Colonic mucosa (tissue), 4 donors: ENCODE measurements around the gene SLC41A3. TPM values are rescaled to one million over a fixed set of nuclear protein-coding genes. Genes with fewer than 3 reads are reported as not detected.

Experiments
- DNase-seq: peaks from one replicate; pipeline ENCODE4 v3.0.0-alpha.2; 2020
- H3K27ac ChIP-seq: fragments of 200-600 bp; one replicate; pipeline ENCODE4 v1.8.0; 2021
- H3K27me3 ChIP-seq: fragments of 200-600 bp; one replicate; pipeline ENCODE4 v1.8.0; 2021
- H3K36me3 ChIP-seq: fragments of 200-600 bp; one replicate; pipeline ENCODE4 v1.8.0; 2021
- H3K4me1 ChIP-seq: fragments of 200-600 bp; one replicate; pipeline ENCODE4 v1.8.0; 2021; ENCODE audit warnings: mild to moderate bottlenecking
- H3K4me3 ChIP-seq: fragments of 200-600 bp; one replicate; pipeline ENCODE4 v1.8.0; 2021
- H3K9ac ChIP-seq, 2 donors: one replicate each; pipeline ENCODE4 v1.7.0; 2013; ENCODE audit warnings: control low read depth in 2 of 2, low read depth in 2 of 2, low read length in 2 of 2
- H3K9me3 ChIP-seq: fragments of 200-600 bp; one replicate; pipeline ENCODE4 v1.8.0; 2021
- CTCF ChIP-seq: fragments of 200-600 bp; IDR thresholded peaks from one replicate; pipeline ENCODE4 v1.8.0; 2022; ENCODE audit warnings: antibody characterized with exemption, mild to moderate bottlenecking
- intact Hi-C: fragments of 100-400 bp; cut with DNase I; formaldehyde crosslinking; loops from one replicate; pipeline ENCODE4 v1.14.1; 2022
- total RNA-seq, 2 donors: library from RNA; stranded (reverse); fragmentation: NEBNext Ultra II Directional in 1 of 2; extraction: Animal tissue kit (Norgen Biotek cat#: 25700) in 1 of 2; gene quantifications; one replicate each; pipeline ENCODE4 v1.2.1, GENCODE V29; 2021
- donor health status: healthy.
- donor health status: DM: no; HTN: no; CAD: no.
- donor health status: DM: no; HTN: no; CAD: no.

Gene SLC41A3
- total RNA-seq, 2 donors from 2014 or later = 27.6 to 33.1 TPM

DNA sequence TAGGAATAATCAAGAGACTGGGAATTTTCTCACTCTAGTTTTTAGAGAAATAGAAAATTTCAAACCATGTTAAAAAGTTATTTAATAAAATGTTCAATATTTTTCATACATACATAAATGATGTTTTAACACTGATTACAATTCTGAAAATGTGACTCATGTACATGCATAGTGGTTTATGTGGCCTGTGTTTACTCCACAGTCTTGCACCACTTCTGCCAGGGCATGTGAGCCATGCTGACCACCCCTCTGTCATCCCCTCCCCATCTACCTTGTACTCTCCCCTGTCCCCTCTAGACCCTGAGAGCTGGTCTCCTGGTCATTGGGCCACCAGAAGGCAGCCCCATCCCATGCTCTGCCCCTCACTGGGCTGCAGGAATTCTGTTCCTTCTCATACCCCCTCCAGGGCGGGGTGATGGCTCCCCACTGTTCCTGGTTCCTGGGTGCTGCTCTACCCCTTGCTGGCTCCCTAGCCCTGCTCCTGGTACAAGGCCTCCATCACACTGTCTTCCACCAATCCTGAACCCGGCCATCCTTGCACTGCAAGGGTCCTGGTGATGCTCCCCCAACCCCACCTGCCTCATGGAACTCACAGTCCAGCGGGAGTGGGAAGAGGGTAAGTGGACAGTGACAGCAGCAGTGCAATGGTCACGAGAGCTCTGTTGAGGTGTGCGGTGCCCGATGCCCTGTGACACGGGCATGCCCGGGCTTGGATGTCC, 24.2 kb upstream of the SLC41A3 start:
- peak; percentile 11 for DNase-seq
- Histone ChIP-seq H3K9ac (no peak overlapping the region), H3K36me3 (no peaks in the 10 kb centered on the region), H3K4me1 (no peaks in the 10 kb centered on the region), H3K4me3 (no peak overlapping the region), H3K27me3 (no peaks in the 10 kb centered on the region), H3K27ac (no peak overlapping the region), H3K9me3 (no peaks in the 10 kb centered on the region)
- intact Hi-C loops = no loop called here
- TF ChIP-seq CTCF = no peak

DNA sequence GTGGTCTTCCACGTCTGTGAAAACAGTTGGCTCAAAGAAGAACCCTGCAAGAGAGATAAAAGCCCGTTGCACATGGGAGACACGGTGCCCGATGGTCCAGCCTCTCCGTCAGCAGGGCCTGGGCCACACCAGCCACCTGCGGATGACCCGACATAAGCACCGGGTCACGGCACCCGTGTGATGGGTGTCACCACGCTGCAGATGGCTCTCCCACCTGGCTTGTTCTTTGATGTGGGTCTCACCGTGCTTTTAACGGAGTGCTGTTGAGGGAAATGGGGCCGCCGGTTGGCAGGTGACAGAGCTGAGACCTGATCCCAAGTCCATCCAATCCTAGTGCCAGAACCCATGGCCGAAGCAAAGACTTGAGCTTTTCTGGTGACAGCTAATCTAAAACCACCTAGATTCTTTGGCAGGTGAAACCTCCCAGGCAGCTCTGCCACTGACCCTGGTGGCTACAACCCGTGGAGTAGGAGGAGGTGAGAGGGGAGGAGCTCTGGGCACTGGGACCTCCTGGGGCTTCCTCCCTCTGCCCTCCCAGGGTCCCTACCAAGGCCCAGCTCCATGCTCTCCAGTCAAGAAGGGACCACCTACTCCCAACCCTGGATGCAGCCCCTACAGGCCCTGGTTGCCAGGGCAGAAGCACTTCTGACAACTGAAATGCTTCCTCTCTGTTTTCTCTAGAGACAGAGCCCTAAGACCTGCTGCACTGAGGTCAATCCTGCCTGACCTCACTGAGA, 23.4 kb upstream of the SLC41A3 start:
- Histone ChIP-seq H3K27me3 (no peaks in the 10 kb centered on the region), H3K4me1 (no peaks in the 10 kb centered on the region), H3K9ac (no peak overlapping the region), H3K36me3 (no peaks in the 10 kb centered on the region), H3K4me3 (no peak overlapping the region), H3K27ac (no peak overlapping the region), H3K9me3 (no peaks in the 10 kb centered on the region)
- TF ChIP-seq CTCF = no peak
- peak; percentile 7 for DNase-seq
- intact Hi-C loops = no loop called here

- DNase-seq = peak; percentile 11
- no peaks in the 10 kb centered on the region for H3K27me3 ChIP-seq
Measured at GRCh38 chr3:126106336-126107202, 22.6 kb upstream of the SLC41A3 start.

GRCh38 chr3:126105691-126106187, 21.8 kb upstream of the SLC41A3 start:
- no peak for TF ChIP-seq CTCF
- intact Hi-C loops = no loop called here
- H3K36me3 ChIP-seq = no peaks in the 10 kb centered on the region
- DNase-seq = peak; percentile 11
- no peak overlapping the region for H3K9ac ChIP-seq
- H3K27me3 ChIP-seq = no peaks in the 10 kb centered on the region
- no peak overlapping the region for H3K27ac ChIP-seq
- no peak overlapping the region for H3K4me3 ChIP-seq
- no peaks in the 10 kb centered on the region for H3K4me1 ChIP-seq
- H3K9me3 ChIP-seq = no peaks in the 10 kb centered on the region

More at GRCh38 chr3:126106336-126107202, 22.6 kb upstream of the SLC41A3 start:
- no peak overlapping the region for H3K9ac ChIP-seq
- intact Hi-C loops = no loop called here
- H3K4me1 ChIP-seq = no peaks in the 10 kb centered on the region
- TF ChIP-seq CTCF = no peak
- H3K27ac ChIP-seq = no peak overlapping the region
- no peak overlapping the region for H3K4me3 ChIP-seq
- no peaks in the 10 kb centered on the region for H3K9me3 ChIP-seq
- no peaks in the 10 kb centered on the region for H3K36me3 ChIP-seq
